HG03342 (cell line): ENCODE data around the gene CDC42.

Source experiments
- ATAC-seq: cut with Tn5 transposase; IDR thresholded peaks from one replicate; pipeline ENCODE4 v1.9.1; 2021; ENCODE audit warnings: mild to moderate bottlenecking, moderate library complexity; ENCODE audit not compliant: unreplicated experiment

CDC42 gene

DNA sequence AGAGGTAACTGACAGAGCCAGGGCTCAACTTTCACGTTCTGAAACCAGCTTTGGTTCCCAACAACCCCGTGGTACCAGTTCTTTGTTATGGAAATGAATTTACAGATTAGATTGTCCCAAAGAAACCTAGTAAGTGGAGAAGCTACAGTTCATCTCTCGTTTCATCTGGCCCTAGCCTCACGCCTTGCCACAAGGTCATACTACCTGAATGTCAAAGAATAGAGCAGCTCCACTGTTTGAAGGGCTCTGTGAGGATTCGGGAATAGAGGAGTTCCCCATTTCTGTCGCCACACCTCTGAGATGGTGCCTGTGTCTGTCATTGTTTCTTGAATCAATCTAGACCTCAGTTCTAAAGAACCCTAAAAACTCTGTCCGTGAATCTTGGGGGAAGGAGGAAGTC lies 15.0 kb upstream of the CDC42 start:
- no peak for ATAC-seq

DNA sequence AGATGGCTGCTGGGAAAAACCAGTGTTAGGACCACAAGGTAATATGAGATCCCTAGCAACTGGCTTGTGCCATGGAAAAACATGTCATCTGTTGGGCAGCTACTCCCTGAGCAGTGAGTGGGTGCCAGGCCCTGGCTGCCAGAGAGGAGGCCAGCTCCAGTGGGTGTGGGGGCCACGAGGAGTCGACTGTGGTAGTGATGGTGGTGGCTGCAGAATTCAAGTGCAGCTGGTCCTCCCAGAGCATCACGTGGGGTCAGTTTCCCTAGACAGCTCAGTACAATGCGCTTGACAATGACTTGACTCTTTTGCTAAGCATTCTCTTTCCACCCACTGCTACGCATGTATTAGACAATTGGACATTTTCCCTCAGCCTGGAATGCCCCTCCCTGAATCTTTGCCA lies 14.5 kb upstream of the CDC42 start:
- ATAC-seq: no peak

DNA sequence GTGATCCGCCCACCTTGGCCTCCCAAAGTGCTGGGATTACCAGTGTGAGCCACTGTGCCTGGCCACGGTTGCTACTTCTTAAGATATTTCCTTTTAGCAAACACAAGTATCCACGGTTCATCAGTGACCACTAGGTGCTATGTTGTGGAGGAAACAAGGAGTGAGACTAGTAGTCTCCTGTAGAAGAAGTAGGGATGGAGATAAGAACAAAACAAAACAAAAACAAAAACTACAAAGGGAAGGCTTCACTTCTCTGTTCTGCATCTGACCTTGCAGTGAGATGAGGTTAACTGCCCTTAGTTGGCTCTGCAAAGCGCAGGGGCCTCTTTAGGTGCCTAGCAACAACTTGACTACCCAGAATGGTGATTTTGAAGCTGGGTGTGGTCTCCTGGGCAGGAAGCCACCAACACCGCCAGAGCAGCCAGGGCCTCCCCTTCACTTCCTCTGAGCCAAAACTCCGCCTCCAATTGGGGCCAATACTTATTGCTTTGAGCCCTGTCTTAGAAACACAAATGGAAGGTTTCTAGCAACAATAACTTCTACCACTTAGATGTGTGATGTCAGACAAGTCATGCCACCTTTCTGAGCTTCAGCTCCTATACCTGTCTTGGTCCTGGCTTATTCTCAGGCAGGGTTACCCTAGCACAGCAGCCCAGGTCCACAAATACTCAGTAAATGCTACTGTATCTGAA lies 12.8 kb upstream of the CDC42 start:
- ATAC-seq: peak; percentile 94

DNA sequence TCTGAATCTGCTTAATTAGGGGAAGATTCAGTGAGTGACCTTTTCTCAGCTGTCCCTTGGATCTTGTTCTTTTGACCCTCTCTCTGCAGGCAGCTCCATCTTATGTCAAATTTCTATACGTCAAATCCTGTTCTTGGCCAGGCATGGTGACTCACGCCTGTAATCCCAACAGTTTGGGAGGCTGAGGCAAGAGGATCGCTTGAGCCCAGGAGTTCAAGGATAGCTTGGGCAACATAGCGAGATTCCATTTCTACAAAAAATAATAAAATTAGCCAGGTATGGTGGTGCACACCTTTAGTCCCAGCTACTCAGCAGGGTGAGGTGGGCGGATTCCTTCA lies 12.3 kb upstream of the CDC42 start:
- no peak for ATAC-seq

DNA sequence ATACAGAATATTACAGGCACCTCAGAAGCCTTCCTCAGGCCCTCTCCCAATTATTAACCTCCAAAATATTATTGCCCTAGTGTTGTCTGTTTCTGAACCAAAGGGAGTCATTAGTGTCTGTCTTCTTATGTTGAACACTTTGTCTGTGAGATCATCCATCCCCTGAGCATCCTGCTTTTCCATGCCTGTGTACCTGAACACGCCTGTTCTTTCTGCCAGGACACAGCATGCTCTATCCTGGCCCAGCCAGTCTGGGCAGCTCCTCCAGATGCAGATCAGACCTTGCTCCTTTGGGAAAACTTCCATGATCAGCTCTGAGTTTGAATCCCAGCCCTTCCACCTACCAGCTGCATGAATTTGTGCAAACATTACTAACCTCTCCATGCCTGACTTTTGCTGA lies 11.0 kb upstream of the CDC42 start:
- ATAC-seq: no peak

DNA sequence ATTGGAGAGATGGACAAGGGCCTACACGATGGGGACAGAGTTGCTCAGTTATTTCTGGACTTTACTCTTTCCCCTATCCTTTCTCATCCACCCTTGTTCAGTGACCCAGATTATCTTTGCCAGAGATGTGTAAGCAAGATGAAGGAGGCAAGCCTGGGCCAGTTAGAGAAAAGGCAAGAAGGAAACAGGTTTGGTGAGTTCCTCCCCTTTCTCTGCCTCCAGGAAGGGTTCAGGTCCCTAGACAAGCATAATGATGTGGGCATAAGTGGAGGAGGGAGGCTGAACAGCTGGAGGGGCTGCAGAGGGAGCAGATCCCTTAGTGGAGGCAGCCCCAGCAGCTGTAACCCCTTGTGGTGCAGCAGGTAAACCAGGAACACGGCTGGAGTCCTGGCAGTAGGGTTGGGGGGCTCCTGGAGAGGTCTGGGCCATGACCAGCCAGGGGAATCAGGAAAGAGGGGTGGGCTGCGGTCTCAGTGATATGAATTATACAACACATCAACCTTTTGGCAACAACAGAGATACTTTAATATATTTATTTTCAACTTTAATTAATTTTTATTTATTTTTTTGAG lies 9.2 kb upstream of the CDC42 start:
- no peak for ATAC-seq

DNA sequence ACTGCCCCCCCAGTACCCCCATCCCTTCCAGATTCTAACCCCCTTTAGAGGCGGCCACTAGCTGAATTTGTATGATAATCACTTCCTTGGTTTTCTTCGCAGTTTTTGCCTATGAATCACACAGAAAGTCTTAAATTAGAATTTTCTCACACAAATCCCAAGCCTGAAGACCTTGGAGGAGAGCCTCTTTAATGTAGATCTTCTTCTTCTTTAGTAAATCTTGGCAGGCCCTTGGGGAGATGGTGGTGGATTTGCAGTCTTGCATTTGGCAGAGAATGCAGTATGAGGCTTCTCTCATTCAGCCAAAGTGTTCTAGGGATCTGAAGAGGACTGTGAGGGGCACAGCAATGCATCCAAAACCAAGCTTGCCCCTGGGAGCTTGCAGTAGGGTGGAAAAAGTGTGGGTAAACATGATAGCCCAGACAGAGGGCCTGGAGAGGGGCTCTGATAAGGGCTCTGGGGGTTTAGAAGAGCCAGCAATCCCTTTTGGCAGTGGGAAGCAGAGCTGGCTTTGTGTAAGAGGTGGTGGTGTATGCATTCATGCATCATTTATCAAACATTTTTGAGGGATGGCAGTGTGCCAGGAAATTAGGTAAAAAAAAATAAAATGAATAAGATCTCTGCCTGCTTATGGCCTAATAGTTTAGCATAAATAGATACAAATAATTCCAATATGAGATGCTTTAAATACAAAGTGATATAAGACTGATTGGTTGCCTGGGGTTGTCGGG lies 7.7 kb upstream of the CDC42 start:
- no peak for ATAC-seq

DNA sequence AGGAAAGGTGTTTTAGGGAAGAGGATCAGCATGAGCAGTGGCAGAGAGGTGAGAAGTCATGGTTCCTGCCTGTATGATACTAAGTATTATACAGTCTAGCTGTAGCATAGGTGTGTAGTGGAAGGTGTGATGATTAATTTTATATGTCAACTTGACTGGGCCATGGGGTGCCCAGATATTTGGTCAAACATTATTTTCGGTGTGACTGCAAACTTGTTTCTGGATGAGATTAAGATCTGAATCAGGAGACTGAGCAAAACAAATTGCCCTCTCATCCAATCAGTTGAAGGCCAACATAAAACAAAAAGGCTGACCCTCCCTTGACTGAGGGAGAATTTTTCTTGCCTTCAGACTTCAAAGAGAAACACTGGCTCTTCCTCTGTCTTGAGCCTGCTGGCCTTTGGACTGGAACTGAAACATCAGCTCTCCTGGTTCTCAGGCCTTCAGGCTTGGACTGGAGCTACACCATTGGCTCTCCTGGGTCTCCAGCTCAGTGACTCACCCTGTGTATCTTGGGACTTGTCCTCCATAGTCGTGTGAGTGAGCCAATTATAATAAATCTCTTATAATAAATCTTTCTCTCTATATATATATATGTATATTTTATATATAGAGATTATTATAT lies 6.8 kb upstream of the CDC42 start:
- no peak for ATAC-seq

DNA sequence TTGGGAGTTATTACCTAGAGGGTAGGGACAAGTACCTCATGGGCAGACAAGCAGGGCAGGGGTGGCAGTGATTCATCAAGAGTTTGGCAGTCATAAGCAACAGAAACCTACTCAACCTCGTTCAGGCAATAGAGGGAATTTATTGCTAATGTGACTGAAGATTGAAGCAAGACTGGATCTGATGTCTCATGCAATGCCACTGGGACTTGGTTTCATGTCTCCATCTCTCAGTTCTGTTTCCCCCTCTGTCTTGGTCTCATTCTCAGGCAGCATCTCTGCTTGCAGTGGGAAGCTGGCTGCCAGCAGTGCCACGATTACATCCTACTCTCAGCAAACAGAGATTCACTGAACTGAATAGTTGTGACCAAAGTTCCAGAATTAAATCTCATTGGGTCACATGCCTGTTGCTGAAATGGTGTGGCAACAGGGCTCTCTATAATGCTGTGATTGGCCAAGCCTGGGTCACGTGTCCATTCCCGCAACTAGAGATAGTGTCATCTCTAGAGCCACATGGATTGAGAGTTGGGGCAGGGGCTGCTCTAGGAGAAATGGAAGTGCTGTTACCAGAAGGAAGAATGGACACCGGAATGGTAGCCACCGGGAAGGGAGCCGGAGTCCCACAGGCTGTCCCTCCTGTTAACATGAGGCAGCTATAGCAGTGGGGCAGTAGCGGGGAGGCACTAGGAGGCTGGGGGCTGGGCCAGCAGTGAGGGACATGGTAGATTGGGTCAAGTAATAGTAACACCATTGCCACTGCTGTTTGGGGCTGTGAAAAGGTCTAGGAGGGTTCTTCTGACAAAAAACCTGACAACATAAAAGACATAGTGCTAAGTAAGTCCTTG lies 3.9 kb upstream of the CDC42 start:
- ATAC-seq: no peak

DNA sequence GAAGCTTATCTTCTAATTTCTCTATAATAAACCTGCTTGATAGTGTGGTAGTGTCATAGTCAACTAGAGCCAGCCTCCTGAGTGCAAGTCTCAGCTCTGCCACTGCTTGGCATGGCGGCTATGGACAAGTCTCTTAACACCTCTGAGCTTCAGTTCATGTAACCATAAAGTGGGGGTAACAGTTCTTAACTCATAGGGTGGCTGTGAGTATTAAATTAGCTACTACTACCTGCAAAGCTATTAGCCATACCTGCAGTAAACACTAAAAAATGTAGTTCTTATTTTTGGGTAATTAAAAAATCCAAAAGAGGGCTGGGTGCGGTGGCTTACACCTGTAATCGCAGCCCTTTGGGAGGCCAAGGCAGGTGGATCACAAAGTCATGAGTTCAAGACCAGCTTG lies 2.2 kb upstream of the CDC42 start:
- ATAC-seq: no peak

DNA sequence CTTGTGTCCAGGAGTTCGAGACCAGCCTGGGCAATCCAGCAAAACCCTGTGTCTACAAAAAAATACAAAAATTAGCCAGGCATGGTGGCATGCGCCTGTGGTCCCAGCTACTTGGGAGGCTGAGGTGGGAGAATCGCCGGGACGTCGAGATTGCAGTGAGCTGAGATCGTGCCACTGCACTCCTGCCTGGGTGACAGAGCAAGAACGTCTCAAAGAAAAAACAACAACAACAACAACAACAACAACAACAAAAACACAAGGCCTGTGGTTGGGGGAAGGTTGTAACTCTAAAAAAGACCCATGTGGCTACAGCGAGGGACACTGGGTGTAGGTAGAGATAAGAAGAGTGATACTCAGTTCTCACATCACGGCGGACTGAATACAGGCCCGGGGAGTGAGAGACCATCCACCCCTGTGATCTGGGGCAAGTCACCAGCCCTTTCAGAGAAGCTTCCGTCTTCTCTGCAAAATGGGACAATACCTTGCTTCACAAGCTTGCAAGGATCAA lies 848 bp upstream of the CDC42 start:
- no peak for ATAC-seq

DNA sequence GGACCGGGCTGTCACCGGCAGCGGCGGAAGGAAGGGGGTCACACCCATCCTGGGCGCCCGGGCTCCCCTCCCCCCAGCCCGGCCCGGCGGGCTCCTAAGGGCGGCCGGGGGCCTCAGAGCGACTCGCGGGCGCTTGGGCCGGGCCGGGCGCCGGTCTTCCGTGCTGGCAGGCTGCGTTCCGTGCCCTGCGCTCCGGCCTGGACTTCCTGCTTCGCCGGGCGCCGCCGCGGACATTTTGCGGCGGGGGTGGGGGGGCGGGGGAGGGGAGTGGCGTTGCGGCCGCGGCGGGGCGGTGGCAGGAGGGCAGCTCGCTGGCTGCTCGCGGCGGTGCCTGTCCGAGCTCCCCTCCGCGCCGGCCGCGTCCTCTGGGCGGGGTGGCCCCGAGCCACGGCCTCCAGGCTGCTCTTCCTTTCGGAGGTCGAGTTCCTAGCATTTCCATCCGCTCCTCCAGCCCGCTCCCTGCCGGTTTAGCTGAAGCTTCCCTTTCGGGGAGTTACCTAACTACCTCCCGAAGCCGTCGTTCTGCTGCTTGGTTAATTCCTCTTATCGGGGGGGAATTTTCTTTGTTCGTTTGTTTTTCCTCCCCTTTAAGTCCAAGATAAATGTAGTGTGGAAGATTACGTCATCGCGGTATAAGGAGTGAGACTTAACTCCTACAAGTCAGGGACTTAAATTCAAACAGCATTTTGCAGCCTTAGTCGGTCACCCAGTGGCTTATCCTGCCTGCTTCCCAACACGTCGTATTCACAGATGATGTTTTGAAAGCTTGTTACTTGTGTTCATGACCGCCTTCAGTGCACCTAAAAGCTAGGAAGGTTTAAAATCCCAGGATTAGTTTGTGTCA lies 730 bp downstream of the CDC42 start:
- ATAC-seq: peak; percentile 28

DNA sequence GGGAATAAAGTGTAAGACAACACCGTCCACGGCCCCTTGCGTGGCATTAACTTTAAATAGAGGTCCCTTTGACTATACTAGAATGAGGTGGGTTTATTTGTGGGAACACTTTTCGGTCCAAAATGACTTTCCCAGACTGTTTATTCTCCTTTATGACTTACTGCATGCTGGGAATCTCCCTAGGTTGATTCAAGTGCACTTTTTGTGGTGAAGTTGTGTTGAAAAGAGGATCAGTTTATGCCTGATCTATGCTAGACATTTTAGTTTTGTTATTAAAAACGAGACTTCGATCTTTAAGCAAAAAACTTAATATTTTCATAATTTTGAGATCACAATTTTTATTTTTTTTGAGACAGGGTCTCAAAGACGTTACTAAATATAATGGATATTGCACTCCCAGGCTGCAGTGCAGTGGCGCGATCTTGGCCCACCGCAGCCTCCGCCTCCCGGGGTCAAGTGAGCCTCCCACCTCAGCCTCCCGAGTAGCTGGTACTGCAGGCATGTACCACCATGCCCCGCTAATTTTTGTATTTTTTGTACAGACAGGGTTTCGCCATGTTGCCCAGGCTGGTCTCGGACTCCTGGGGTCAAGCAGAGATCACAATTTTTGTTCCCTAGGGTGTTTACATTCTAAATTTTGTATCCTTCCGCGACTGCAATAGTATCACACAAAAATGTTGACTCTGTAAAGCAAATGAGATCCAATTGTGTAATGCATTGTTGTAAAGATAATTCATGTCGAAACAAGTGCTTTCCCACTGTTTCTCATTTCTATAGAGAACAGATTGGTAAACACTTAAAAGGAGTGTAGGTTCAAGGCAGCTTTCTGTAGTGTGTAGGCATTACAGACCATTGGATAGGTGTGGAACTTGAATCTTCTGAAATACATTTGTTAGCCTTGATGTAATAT lies 1.6 kb downstream of the CDC42 start:
- no peak for ATAC-seq

DNA sequence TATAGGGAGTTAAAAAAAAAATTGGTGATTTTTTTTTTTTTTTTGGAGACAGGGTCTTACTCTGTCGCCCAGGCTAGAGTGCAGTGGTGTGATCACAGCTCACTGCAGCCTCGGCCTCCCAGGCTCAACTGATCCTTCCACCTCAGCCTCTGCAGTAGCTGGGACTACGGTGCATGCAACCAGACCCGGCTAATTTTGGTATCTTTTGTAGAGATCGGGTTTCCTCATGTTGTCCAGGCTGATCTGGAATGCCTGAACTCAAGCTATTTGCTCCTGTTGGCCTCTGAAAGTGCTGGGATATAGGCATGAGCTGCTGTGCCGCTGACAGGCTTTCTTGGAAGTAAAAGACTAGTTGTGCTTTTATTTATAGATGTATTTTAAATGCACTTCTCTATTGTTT lies 3.0 kb downstream of the CDC42 start:
- no peak for ATAC-seq

DNA sequence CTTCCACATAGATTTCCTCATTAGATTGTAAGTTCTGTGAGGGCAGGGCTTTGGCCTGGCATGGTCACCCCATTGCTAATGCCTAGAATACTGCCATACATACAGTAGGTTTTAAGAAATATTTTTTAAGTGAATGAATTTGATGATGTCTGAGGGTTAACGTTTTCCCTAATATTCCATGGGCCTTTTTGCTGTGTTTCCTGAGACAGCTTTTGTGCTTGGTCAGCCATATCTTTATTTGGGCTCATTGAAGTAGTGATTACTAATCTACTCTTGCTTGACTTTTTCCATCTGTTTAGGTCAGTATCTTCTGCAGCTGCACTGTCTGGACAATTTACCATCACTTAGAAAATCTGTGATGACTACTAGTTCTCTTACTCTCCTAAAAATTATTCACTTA lies 3.5 kb downstream of the CDC42 start:
- ATAC-seq: no peak

DNA sequence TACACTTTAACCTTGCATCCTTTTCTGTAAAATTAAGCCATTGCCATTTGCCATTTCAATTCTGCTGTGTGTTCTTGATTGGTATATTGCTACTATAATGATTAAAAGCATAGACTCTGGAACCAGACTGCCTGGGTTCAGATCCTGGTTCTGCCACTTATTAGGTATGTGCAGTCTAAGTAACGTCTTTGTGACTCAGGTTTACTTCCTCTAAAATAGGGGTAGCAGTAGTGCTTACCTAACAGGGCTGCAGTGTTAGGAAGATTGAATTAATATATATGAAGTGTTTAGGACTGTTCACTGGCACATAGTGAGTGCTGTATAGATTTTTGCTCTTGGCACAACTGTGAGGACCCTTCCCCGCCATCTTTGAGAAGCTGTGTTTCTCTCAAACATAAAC lies 4.4 kb downstream of the CDC42 start:
- no peak for ATAC-seq

DNA sequence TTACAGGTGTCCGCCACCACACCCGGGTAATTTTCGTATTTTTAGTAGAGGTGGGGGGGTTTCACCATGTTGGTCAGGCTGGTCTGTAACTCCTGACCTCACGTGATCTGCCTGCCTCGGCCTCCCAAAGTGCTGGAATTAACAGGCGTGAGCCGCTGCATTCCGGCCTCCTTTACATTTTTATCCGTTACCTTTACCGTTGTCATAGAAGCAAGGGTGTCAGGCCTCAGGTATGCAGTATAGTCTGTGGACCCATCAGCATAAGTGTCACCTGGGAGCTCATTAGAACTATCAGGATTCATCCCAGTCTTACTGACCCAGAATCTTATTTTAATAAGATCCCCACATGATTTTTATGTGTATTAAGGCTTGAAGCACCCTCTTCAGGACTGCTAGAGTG lies 5.4 kb downstream of the CDC42 start:
- ATAC-seq: no peak

DNA sequence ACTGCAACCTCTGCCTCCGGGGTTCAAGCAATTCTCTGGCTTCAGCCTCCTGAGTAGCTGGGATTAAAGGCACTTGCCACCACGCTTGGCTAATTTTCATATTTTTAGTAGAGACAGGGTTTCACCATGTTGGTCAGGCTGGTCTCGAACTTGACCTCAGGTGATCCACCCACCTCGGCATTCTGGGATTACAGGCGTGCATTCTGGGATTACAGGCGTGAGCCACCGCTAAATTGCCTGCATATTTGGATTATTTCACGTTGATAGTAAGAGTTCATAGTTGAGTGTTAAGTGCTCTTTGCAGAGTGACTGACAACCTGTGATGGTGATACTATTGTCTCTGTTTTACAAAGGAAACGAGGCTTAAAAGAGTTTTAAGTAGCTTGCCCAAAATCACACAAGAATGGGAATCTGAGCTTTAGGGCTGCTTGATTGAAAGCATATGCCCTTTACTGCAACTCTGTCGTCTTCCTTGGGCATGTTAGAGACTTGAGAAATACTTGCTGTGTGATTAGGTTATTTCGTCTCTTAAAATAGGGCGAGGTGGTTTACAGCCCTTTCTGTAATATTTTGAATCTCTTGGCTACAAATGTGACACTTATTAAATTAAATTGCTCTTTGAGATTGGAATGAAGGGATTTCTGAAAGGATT lies 12.4 kb downstream of the CDC42 start:
- ATAC-seq: no peak

DNA sequence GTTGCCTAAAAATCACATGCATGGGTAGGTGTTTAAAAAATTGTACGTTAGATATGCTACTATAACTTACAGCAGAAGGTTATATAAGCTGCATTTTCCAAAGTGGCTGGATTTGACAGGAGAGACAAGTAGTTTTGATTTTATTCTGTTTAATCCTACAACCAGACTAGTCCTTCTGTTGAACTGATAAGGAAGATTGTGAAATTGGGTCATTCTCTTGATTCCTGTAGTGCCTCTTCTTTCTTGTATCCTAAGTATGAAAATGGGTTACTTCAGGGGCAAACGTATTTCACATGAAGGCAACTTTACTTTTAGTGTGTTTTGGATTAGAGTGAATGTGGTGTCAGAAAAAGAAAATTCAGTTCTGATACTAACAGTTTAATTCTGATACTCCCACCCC lies 19.0 kb downstream of the CDC42 start:
- ATAC-seq: no peak
